Sigmoid colon (tissue), 7 donors: ENCODE data around the gene PRPF40A. TPM values are rescaled to one million over a fixed set of nuclear protein-coding genes. Genes with fewer than 3 reads are reported as not detected.

Source experiments
- DNase-seq: peaks from one replicate; pipeline ENCODE4 v3.0.0-alpha.2; 2019
- H3K27ac ChIP-seq, 4 donors: fragments of 200-600 bp; sonication (generic); one replicate each; pipeline ENCODE4 v1.5.1; 2016 to 2019; ENCODE audit warnings: mild to moderate bottlenecking in 1 of 4
- H3K27me3 ChIP-seq, 3 donors: fragments of 200-600 bp; sonication (generic); one replicate each; pipeline ENCODE4 v1.5.1; 2019; ENCODE audit warnings: mild to moderate bottlenecking in 1 of 3
- H3K36me3 ChIP-seq, 4 donors: fragments of 200-600 bp; sonication (generic); one replicate each; pipeline ENCODE4 v1.5.1; 2016 to 2019
- H3K4me1 ChIP-seq, 4 donors: fragments of 200-600 bp; sonication (generic); one replicate each; pipeline ENCODE4 v1.5.1; 2017 to 2019
- H3K4me3 ChIP-seq, 4 donors: fragments of 200-600 bp; sonication (generic); one replicate each; pipeline ENCODE4 v1.5.1; 2017 to 2019; ENCODE audit warnings: mild to moderate bottlenecking in 2 of 4, moderate library complexity in 1 of 4
- H3K9me3 ChIP-seq, 4 donors: fragments of 200-600 bp in 3 of 4; sonication (generic) in 3 of 4; one replicate each; pipeline versions ENCODE4 v1.5.1 to v1.6.1; 2013 to 2019
- EP300 ChIP-seq, 4 donors: sonication (generic); formaldehyde crosslinking; IDR thresholded peaks; one replicate each; pipeline ENCODE4 v1.6.1; 2017; ENCODE audit warnings: antibody characterized with exemption in 4 of 4
- POLR2A ChIP-seq, 2 donors: fragments of 450-650 bp; IDR thresholded peaks; one replicate each; pipeline ENCODE4 v1.6.1; 2016; ENCODE audit warnings: antibody characterized with exemption in 2 of 2, mild to moderate bottlenecking in 2 of 2, moderate library complexity in 2 of 2
- POLR2AphosphoS5 ChIP-seq, 4 donors: sonication (generic); formaldehyde crosslinking; IDR thresholded peaks; one replicate each; pipeline ENCODE4 v1.6.1; 2017; ENCODE audit warnings: antibody characterized with exemption in 4 of 4
- WGBS, 2 donors: extraction: QIAGEN DNeasy Blood & Tissue Kit; methylation state at CpG; one replicate each; pipeline ENCODE4 v1.1.7; 2013; 5-methylcytosine and 5-hydroxymethylcytosine counted together
- intact Hi-C: fragments of 100-400 bp; cut with DNase I; formaldehyde crosslinking; loops from one replicate; pipeline ENCODE4 v1.15.1; 2023
- polyA plus RNA-seq, 3 donors: library from polyadenylated mRNA; stranded (reverse); fragments of 200-250 nt; gene quantifications; one replicate each; pipeline ENCODE4 v1.2.3, GENCODE V29; 2013
- total RNA-seq, 4 donors: library from RNA; depleted of rRNA; stranded (reverse); fragments of >200 nt; gene quantifications; one replicate each; pipeline ENCODE4 v1.1.0, GENCODE V29; 2016
- TF ChIP-seq, protein P1 (sequence below), 4 experiments: fragments of 450-650 bp in 3 of 4; fragments of 200-600 bp in 1 of 4; IDR thresholded peaks; one replicate each; pipeline ENCODE4 v1.5.1; 2016 to 2019; ENCODE audit warnings: antibody characterized with exemption in 4 of 4, mild to moderate bottlenecking in 3 of 4, moderate library complexity in 2 of 4
- donor health status: healthy with polysubstance abuse.
- donor health status: Bipolar disorder and iron deficiency.
- donor health status: healthy.

PRPF40A gene
- total and polyA plus RNA-seq, 7 donors: 24.0 to 200 (median 69.2) TPM

DNA sequence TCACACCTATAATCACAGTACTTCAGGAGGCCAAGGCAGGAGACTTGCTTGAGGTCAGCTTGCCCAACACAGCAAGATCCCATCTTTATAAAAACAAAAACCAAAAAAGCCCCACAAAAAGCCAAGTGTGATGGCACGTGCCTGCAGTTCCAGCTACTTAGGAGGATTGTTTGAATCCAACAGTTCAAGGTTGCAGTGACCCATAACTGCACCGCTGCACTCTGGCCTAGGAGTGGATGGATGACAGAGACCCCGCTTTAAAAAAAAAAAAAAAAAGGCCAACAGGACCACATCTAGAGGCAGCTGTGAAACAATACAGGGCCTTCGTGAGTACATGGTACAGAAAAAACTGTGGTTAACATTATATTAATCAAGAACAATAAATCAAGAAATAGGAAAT, 56.2 kb downstream of the PRPF40A start:
- TF ChIP-seq POLR2A (IDR thresholded peaks at IDR 0.05) (no peak), POLR2AphosphoS5 (IDR thresholded peaks at IDR 0.05) (no peak), EP300 (IDR thresholded peaks at IDR 0.05) (no peak)
- TF ChIP-seq, protein P1, sequence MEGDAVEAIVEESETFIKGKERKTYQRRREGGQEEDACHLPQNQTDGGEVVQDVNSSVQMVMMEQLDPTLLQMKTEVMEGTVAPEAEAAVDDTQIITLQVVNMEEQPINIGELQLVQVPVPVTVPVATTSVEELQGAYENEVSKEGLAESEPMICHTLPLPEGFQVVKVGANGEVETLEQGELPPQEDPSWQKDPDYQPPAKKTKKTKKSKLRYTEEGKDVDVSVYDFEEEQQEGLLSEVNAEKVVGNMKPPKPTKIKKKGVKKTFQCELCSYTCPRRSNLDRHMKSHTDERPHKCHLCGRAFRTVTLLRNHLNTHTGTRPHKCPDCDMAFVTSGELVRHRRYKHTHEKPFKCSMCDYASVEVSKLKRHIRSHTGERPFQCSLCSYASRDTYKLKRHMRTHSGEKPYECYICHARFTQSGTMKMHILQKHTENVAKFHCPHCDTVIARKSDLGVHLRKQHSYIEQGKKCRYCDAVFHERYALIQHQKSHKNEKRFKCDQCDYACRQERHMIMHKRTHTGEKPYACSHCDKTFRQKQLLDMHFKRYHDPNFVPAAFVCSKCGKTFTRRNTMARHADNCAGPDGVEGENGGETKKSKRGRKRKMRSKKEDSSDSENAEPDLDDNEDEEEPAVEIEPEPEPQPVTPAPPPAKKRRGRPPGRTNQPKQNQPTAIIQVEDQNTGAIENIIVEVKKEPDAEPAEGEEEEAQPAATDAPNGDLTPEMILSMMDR (IDR thresholded peaks at IDR 0.05): no peak
- Histone ChIP-seq H3K4me3 (no peak overlapping the region), H3K36me3 (peaks cover 25 to 100% (median 46%) of the 10 kb centered on the region in 4 donors), H3K27ac (no peak overlapping the region), H3K4me1 (no peaks in the 10 kb centered on the region), H3K9me3 (no peaks in the 10 kb centered on the region), H3K27me3 (no peaks in the 10 kb centered on the region)
- WGBS, 2 donors: 94 to 95% methylated on average over 4 of the region's 4 CpGs
- DNase-seq: no peak
- intact Hi-C loops: no loop called here

DNA sequence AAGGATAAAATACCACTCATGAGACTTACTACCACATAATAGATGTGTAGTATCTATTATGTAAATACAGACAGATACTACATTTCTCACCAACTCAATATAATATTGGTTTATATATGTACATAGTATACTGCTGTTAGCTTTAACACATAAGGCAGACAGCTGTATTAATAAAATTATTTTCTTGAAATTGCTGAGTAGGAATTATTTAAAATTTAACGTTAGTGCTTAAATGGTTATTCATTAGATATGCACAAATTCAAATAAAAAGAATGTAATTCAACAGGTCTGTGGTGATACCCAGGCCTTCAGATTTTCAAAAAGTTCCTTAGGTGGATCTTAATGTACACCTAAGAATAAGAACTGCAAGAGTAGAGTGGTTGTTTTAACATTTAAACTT, 59.0 kb downstream of the PRPF40A start:
- H3K4me1 ChIP-seq: no peaks in the 10 kb centered on the region
- WGBS, 2 donors: 65 to 89% methylated on average over 1 of the region's 1 CpG
- TF ChIP-seq EP300 (IDR thresholded peaks at IDR 0.05) (no peak), POLR2AphosphoS5 (IDR thresholded peaks at IDR 0.05) (no peak), POLR2A (IDR thresholded peaks at IDR 0.05) (no peak)
- TF ChIP-seq, protein P1 (IDR thresholded peaks at IDR 0.05): no peak
- DNase-seq: no peak
- H3K9me3 ChIP-seq: no peaks in the 10 kb centered on the region
- H3K36me3 ChIP-seq: peaks cover 25 to 94% (median 33%) of the 10 kb centered on the region in 4 donors
- no peak overlapping the region for H3K27ac ChIP-seq
- H3K27me3 ChIP-seq: no peaks in the 10 kb centered on the region
- H3K4me3 ChIP-seq: no peak overlapping the region
- intact Hi-C loops: no loop called here

DNA sequence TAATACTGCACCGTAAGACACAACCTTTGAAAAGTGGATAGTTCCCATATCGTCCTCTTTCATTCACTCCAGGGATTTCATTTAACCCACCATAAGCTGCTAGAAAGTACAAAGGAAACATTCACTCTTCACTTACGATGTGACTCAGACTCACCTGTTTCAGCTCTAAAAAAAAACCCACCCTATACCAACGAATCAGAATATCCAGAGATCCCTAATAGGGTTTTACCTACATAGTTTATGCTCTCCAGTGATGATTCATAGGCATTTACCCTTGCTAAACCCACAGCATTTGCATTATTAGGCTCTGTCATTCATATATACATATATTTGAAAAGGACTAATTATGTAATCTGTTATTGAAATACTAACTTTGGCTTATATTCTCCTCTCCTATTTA, 60.2 kb downstream of the PRPF40A start:
- TF ChIP-seq POLR2AphosphoS5 (IDR thresholded peaks at IDR 0.05): no peak
- TF ChIP-seq, protein P1 (IDR thresholded peaks at IDR 0.05): no peak
- TF ChIP-seq EP300 (IDR thresholded peaks at IDR 0.05): no peak
- TF ChIP-seq POLR2A (IDR thresholded peaks at IDR 0.05): no peak
- DNase-seq: no peak
- H3K27ac ChIP-seq: no peak overlapping the region
- H3K4me1 ChIP-seq: no peaks in the 10 kb centered on the region
- peaks cover 25 to 88% (median 30%) of the 10 kb centered on the region in 4 donors for H3K36me3 ChIP-seq
- 76 to 79% methylated on average over 4 of the region's 4 CpGs for WGBS, 2 donors
- no peak overlapping the region for H3K4me3 ChIP-seq
- intact Hi-C loops: no loop called here
- no peaks in the 10 kb centered on the region for H3K9me3 ChIP-seq
- no peaks in the 10 kb centered on the region for H3K27me3 ChIP-seq

DNA sequence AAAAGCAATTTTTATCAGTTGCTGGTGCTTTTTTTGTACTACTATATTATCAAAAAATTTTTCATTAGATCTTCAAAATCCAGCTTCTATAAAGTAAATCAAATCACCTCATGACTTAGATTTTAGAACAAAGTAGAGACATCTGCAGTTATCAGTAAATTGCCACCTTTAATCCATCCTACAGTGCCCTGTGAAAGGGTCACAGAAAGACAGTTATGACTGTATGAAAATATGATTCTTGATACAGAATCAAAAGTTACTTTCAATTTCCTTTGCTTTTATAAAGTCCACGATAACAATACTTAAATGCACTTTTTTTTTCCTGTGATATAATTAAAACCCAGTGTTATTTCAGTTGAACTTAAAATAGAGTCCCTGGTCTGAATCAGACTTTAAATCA, 61.4 kb downstream of the PRPF40A start:
- H3K27me3 ChIP-seq: no peaks in the 10 kb centered on the region
- intact Hi-C loops: no loop called here
- 83 to 84% methylated on average over 1 of the region's 1 CpG for WGBS, 2 donors
- no peak overlapping the region for H3K4me3 ChIP-seq
- TF ChIP-seq EP300 (IDR thresholded peaks at IDR 0.05) (no peak), POLR2A (IDR thresholded peaks at IDR 0.05) (no peak), POLR2AphosphoS5 (IDR thresholded peaks at IDR 0.05) (no peak)
- TF ChIP-seq, protein P1 (IDR thresholded peaks at IDR 0.05): no peak
- H3K36me3 ChIP-seq: peaks cover 19 to 77% (median 22%) of the 10 kb centered on the region in 4 donors
- no peak overlapping the region for H3K27ac ChIP-seq
- no peaks in the 10 kb centered on the region for H3K9me3 ChIP-seq
- no peak for DNase-seq
- no peaks in the 10 kb centered on the region for H3K4me1 ChIP-seq

DNA sequence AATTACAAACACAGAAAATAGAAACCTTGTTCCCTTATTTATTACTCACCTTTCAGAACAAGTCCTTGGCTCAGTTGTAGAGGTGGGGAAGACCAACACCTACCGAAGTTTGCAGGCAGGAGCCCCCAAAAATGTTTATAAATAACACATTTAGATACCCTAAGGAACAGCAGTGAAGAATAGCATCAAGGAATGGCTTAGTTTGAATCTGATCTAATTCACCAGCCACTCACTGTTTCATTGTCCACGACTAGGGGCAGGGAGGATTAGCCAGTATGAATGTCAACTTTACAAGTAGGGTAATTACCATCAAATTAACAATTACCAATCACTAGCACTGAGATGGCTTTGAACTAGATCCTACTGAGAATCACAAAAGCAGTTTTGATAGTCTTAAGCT, 65.4 kb downstream of the PRPF40A start:
- WGBS, 2 donors: 78 to 82% methylated on average over 2 of the region's 2 CpGs
- intact Hi-C loops: no loop called here

More for the DNA sequence above, 65.4 kb downstream of the PRPF40A start:
- H3K9me3 ChIP-seq: no peaks in the 10 kb centered on the region
- H3K4me1 ChIP-seq: peaks cover 0 to 19% (median 18%) of the 10 kb centered on the region in 4 donors
- no peaks in the 10 kb centered on the region for H3K27me3 ChIP-seq
- no peak for TF ChIP-seq POLR2AphosphoS5 (IDR thresholded peaks at IDR 0.05)
- TF ChIP-seq, protein P1 (IDR thresholded peaks at IDR 0.05): no peak
- no peak for TF ChIP-seq POLR2A (IDR thresholded peaks at IDR 0.05)
- no peak for TF ChIP-seq EP300 (IDR thresholded peaks at IDR 0.05)
- H3K4me3 ChIP-seq: no peak overlapping the region
- DNase-seq: no peak
- no peak overlapping the region for H3K27ac ChIP-seq
- H3K36me3 ChIP-seq: peaks cover 0 to 36% (median 2%) of the 10 kb centered on the region in 4 donors
